ENCODE data around the gene AUNIP. TPM values are rescaled to one million over a fixed set of nuclear protein-coding genes. Genes with fewer than 3 reads are reported as not detected.

AUNIP gene
- total RNA-seq, 1 donor from 2014 or later: 1.5 TPM

DNA sequence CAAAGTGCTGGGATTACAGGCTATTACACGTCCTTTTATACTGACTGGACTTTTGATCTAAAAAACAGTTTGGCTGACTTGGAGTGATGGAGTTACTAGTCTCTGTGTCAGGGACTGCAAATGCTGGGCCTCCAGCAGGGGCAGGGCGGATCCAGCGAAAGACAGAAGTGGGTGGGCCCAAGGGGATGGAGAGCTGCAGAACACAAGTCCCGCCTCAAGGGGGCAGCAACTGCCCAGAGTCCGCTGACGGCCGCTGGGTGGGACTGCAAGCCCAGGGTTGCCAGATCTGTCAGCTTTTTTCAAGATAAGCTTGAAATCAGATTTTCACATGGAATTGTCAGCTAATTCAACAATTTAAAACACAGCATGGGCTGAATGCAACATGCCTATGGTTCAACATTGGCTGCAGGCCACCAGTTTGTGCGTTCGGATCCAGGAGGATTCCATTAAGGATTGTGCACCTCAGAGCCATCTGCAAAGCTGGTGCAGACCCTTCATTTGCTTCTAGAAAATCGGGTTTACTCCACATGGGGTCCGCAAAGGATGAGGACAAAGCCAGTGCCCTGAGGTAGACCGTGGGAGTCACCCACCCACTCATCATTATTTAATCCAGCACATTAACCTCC is 36.2 kb upstream of the AUNIP start:
- no peak for DNase-seq (ENCODE audit: extremely low spot score in 2 of 2)
- Histone ChIP-seq H3K27ac (peak overlapping the region; percentile 52), H3K36me3 (no peaks in the 10 kb centered on the region), H3K4me1 (peaks cover 46% of the 10 kb centered on the region), H3K9me3 (no peaks in the 10 kb centered on the region), H3K4me3 (no peak overlapping the region), H3K27me3 (no peaks in the 10 kb centered on the region)
- TF ChIP-seq POLR2AphosphoS5 (IDR thresholded peaks at IDR 0.05; ENCODE audit: insufficient read depth in 1 of 2, low read depth in 1 of 2) (peak; percentile 63 to 74), POLR2A (IDR thresholded peaks at IDR 0.05) (no peak)
- TF ChIP-seq, protein P1, sequence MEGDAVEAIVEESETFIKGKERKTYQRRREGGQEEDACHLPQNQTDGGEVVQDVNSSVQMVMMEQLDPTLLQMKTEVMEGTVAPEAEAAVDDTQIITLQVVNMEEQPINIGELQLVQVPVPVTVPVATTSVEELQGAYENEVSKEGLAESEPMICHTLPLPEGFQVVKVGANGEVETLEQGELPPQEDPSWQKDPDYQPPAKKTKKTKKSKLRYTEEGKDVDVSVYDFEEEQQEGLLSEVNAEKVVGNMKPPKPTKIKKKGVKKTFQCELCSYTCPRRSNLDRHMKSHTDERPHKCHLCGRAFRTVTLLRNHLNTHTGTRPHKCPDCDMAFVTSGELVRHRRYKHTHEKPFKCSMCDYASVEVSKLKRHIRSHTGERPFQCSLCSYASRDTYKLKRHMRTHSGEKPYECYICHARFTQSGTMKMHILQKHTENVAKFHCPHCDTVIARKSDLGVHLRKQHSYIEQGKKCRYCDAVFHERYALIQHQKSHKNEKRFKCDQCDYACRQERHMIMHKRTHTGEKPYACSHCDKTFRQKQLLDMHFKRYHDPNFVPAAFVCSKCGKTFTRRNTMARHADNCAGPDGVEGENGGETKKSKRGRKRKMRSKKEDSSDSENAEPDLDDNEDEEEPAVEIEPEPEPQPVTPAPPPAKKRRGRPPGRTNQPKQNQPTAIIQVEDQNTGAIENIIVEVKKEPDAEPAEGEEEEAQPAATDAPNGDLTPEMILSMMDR (IDR thresholded peaks at IDR 0.05): peak; percentile 79 to 97 (median 96)
- intact Hi-C loops (cut with DNase I): loop anchor here (2.0 kb wide), 1 partner anchor 103 kb away; the partner anchor contains the start of gene PAFAH2

DNA sequence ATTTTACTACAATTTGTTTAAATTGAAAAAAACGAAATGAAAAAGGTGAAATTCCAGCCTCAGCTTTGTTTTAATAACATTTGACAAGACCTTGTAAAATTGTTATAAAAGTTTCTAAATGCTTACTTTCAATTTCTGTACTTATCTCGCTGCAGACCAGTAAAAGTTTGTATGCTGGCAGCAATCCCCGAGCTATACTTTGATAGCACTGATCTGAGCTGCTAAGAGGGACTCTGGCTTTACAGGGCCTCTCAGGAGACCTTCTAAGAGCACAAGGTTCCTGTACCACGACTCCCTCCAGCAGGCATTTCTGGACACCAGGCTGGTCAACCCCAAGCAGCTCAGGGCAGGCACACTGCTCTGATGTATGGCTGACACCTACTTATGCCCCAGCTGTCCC is 33.9 kb upstream of the AUNIP start:
- Histone ChIP-seq H3K4me3 (no peak overlapping the region), H3K36me3 (no peaks in the 10 kb centered on the region), H3K27me3 (no peaks in the 10 kb centered on the region), H3K27ac (peak overlapping the region; percentile 90), H3K9me3 (no peaks in the 10 kb centered on the region), H3K4me1 (peaks cover 49% of the 10 kb centered on the region)
- intact Hi-C loops (cut with DNase I): no loop called here
- no peak for DNase-seq (ENCODE audit: extremely low spot score in 2 of 2)
- no peak for TF ChIP-seq POLR2AphosphoS5 (IDR thresholded peaks at IDR 0.05; ENCODE audit: insufficient read depth in 1 of 2, low read depth in 1 of 2)
- no peak for TF ChIP-seq POLR2A (IDR thresholded peaks at IDR 0.05)
- TF ChIP-seq, protein P1 (IDR thresholded peaks at IDR 0.05): no peak

DNA sequence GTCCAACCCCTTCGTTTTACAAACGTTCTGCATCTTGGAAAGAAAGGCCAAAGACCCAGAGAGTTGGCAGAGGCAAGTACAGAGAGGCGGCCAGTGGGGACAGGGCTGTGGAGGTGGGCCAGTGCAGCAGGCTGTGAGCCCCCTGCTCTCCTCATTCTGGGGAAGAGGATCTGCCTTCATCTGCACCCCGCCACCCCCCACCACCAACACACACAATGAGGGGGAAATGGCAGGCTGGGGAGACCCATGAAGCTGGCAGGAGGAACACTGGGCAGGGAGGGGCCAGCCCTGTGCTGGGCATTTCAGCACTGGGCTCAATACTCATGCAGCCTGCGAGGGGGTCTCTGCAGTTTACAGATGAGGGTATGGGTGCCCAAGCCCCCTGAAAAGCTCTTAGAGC is 32.3 kb upstream of the AUNIP start:
- Histone ChIP-seq H3K4me1 (peaks cover 49% of the 10 kb centered on the region), H3K36me3 (no peaks in the 10 kb centered on the region), H3K27ac (peak overlapping the region; percentile 90), H3K9me3 (no peaks in the 10 kb centered on the region), H3K4me3 (no peak overlapping the region), H3K27me3 (no peaks in the 10 kb centered on the region)
- TF ChIP-seq, protein P1 (IDR thresholded peaks at IDR 0.05): no peak
- TF ChIP-seq POLR2AphosphoS5 (IDR thresholded peaks at IDR 0.05; ENCODE audit: insufficient read depth in 1 of 2, low read depth in 1 of 2) (no peak), POLR2A (IDR thresholded peaks at IDR 0.05) (no peak)
- no peak for DNase-seq (ENCODE audit: extremely low spot score in 2 of 2)
- intact Hi-C loops (cut with DNase I): no loop called here

DNA sequence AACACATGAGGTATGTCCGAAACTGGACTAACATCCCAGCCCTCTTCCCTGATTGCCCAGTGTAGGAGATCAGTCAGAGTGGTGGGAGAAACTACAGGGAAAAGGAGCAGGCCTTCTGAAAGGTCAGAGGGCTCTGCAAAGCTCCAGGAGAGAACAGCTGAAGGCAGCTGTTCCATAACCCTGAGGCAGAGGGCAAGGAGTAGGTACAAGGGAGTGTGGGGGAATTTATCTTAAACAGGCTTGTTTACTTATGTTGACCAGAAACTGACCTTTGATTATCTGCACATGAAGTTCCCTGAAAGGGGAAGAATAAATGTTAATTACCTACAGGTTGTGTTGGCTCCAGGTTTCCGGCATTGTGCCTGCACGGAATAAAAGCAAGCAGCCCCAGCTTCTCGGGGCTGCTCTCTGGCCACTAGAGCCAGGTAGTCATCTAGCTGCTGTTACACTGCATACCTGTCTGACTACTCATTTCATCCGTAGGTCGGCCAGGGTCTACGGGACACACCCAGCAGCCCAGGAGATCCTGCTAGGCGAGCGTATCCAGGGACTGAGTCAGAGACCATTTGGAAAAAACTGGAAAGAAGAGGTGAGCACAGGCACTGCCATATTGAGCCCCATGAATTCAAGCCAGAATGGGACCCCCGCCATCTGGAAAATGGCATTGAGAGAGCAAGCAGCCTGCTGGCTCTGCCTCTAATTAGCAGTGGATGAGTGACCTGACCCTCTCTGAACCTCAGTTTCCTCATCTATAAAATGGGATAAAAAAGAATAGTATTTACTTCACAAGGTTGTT is 31.2 kb upstream of the AUNIP start:
- no peak for DNase-seq (ENCODE audit: extremely low spot score in 2 of 2)
- Histone ChIP-seq H3K4me3 (no peak overlapping the region), H3K27me3 (no peaks in the 10 kb centered on the region), H3K4me1 (peaks cover 49% of the 10 kb centered on the region), H3K36me3 (no peaks in the 10 kb centered on the region), H3K27ac (peak overlapping the region; percentile 90), H3K9me3 (no peaks in the 10 kb centered on the region)
- intact Hi-C loops (cut with DNase I): no loop called here
- TF ChIP-seq POLR2A (IDR thresholded peaks at IDR 0.05): no peak
- TF ChIP-seq POLR2AphosphoS5 (IDR thresholded peaks at IDR 0.05; ENCODE audit: insufficient read depth in 1 of 2, low read depth in 1 of 2): peak in 1 of 2 donors; percentile 85
- TF ChIP-seq, protein P1 (IDR thresholded peaks at IDR 0.05): no peak

DNA sequence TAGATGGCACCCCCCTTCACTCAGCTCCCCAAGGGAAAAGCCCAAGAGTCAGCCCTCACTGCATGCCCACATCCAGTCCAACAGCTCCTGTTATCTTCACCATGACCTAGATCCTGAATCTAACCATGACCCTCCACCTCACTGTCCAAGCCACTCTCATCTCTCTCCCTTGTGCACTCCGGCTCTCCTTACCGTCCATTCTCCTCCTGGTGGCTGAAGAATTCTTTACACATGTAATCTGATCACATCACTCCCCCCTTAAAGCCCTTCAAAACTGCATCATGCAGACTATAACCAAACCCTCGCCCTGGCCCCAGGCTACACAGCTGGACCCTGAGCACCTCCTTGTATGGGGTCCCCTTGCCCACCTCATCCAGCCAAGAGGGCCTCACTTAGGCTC is 30.2 kb upstream of the AUNIP start:
- intact Hi-C loops (cut with DNase I): no loop called here
- TF ChIP-seq, protein P1 (IDR thresholded peaks at IDR 0.05): no peak
- TF ChIP-seq POLR2AphosphoS5 (IDR thresholded peaks at IDR 0.05; ENCODE audit: insufficient read depth in 1 of 2, low read depth in 1 of 2): no peak
- Histone ChIP-seq H3K36me3 (no peaks in the 10 kb centered on the region), H3K9me3 (no peaks in the 10 kb centered on the region), H3K27ac (no peak overlapping the region), H3K4me3 (no peak overlapping the region), H3K27me3 (no peaks in the 10 kb centered on the region), H3K4me1 (peaks cover 41% of the 10 kb centered on the region)
- DNase-seq (ENCODE audit: extremely low spot score in 2 of 2): no peak
